Effector memory CD4-positive, alpha-beta T cell (primary cell): Measurements from ENCODE around the gene LYPD5.
A peak's percentile ranks its signal among the peaks of the same experiment; 100 is the strongest.

Experiments used
- DNase-seq, 3 donors: peaks; one replicate each; pipeline ENCODE4 v3.0.0-alpha.2; 2020
- H3K27ac ChIP-seq: 2 replicates; pipeline ENCODE4 v1.7.0; 2013; ENCODE audit warnings: mild to moderate bottlenecking, low read length, moderate library complexity; ENCODE audit not compliant: insufficient read depth, poor library complexity, severe bottlenecking
- H3K27me3 ChIP-seq: replicated peaks from 2 replicates; pipeline ENCODE4 v1.7.0; 2013; ENCODE audit warnings: mild to moderate bottlenecking, low read length; ENCODE audit not compliant: insufficient read depth, control insufficient read depth, poor library complexity, severe bottlenecking
- H3K36me3 ChIP-seq: 2 replicates; pipeline ENCODE4 v1.7.0; 2013; ENCODE audit warnings: mild to moderate bottlenecking, low read length, moderate library complexity; ENCODE audit not compliant: control insufficient read depth, insufficient read depth
- H3K4me1 ChIP-seq: 2 replicates; pipeline ENCODE4 v1.7.0; 2013; ENCODE audit warnings: low read length, mild to moderate bottlenecking; ENCODE audit not compliant: control insufficient read depth, insufficient read depth, poor library complexity, severe bottlenecking
- H3K4me3 ChIP-seq: 2 replicates; pipeline ENCODE4 v1.7.0; 2013; ENCODE audit warnings: low read length, low read depth, mild to moderate bottlenecking; ENCODE audit not compliant: insufficient read depth, poor library complexity, severe bottlenecking
- H3K9me3 ChIP-seq: 2 replicates; pipeline ENCODE4 v1.7.0; 2013; ENCODE audit warnings: mild to moderate bottlenecking, low read length, moderate library complexity; ENCODE audit not compliant: control insufficient read depth

The LYPD5 gene

DNA sequence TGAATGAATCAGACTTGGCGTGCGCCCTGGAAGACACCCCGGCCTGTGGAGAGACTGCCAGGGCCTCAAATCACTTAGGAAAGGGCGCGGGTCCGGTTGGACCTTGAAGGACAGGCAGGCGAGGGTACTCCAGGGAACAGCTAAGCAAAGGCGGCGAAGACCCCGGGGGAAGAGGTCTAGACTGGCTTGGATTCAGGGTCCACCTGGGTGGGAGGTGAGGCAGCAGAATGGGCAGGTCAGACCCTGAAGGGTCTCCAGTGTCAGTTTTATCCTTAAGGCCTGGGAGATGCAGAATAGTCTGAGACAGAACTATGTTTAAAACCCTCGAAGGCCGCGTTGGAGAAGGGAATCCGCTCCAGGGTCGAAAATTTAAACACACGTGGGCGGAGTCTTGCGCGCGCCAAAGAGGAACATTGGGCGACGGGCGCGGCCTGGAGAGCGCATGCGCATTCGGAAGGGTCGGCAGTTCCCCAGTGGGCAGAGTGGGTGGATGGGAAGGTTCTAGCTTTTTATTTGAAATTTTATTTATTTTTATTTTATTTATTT is 46.9 kb downstream of the LYPD5 start:
- no peaks in the 10 kb centered on the region for H3K9me3 ChIP-seq
- peak; percentile 63 to 80 (median 69) for DNase-seq
- peaks cover 17% of the 10 kb centered on the region for H3K4me1 ChIP-seq
- H3K36me3 ChIP-seq, result peaks cover 9% of the 10 kb centered on the region
- H3K27me3 ChIP-seq, result no peaks in the 10 kb centered on the region
- H3K27ac ChIP-seq, result peak overlapping the region; percentile 99
- peak overlapping the region; percentile 76 for H3K4me3 ChIP-seq

DNA sequence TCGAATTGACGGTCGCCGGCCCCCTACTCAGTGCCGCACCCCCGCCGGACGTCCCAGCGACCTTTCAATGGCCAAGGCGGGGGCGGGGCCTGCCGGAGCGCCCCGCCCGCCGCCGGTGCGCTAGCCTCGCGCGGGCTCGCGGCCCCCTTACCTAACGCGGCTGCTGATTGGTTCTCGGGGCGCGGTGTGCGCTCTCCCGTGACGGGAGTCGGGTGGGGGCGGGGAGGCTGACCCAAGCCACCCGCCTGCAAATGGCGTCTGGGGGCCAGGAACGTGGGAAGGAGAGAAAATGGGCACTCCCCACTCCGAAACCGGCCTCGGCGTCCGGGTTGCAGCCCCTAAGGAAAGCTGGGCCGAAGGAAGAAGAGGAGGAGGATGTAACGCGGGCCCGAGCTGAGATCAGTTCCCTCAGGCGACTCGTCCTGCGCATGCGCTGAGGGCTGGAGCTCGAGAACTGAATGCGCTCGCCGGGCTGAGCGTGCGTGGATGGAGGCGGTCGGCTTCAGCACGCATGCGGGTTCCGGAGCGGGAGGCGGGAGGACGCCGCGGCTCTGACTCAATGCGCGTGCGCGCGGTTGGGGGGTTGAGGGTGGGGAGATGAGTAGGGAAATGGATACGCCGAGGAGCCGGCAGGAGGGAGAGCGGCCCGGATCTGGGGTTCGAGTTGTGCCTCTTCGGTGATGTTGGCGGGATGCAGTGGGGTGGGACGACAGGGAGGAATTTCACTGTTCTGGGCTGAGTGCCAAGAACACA is 47.6 kb downstream of the LYPD5 start, which contains the start of gene SMG9:
TSS of gene SMG9 (minus strand) at position 460 of the 753 bp plus-strand sequence. CDS start 4,221 bp downstream, outside the sequence.
- peak; percentile 96 to 99 (median 98) for DNase-seq
- H3K27me3 ChIP-seq, result no peaks in the 10 kb centered on the region
- H3K4me3 ChIP-seq, result peak within 1 kb of the TSS; percentile 76
- no peaks in the 10 kb centered on the region for H3K9me3 ChIP-seq
- peaks cover 16% of the 10 kb centered on the region for H3K36me3 ChIP-seq
- peak within 1 kb of the TSS; percentile 99 for H3K27ac ChIP-seq
- peaks cover 17% of the 10 kb centered on the region for H3K4me1 ChIP-seq

DNA sequence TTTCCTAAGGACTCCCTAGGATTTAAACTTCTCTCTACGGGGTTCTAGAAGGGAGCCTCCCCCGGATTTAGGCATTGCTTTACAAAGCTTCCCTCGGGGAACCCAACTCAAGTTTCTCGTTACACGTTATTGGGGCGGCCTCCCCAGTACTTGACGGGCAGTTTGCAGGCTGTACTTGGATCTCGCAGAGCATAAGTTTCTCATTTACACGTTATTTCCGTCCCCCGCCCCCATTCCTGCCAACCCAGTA is 48.1 kb downstream of the LYPD5 start:
- DNase-seq, result no peak
- Histone ChIP-seq H3K36me3 (peaks cover 21% of the 10 kb centered on the region), H3K27ac (peak overlapping the region; percentile 99), H3K9me3 (no peaks in the 10 kb centered on the region), H3K4me1 (peaks cover 17% of the 10 kb centered on the region), H3K4me3 (peak overlapping the region; percentile 76), H3K27me3 (no peaks in the 10 kb centered on the region)

DNA sequence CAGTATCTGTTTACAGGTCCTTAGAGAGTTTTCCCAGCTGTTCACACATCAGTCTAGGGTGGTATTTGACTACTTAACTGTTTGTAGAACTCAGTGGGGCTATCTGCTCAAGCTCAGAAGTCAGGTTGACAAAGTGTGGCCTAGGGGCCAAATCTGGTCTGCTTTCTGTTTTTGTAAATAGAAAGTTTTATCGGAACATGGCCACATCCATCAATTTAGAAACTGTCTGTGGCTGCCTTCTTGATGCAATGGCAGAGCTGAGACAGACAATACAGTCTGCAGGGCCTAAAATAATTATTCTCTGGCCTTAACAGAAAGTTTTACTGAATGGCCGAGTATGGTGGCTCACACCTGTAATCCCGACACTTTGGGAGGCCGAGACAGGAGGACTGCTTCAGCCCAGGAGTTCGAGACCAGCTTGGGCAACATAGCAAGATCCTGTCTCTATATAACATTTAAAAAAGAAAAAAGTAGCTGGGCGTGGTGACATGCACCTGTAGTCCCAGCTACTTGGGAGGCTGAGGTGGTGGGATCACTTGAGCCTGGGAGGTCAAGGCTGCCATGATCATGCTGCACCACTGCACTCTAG is 49.9 kb downstream of the LYPD5 start:
- Histone ChIP-seq H3K9me3 (no peaks in the 10 kb centered on the region), H3K27ac (peak overlapping the region; percentile 99), H3K4me1 (peaks cover 23% of the 10 kb centered on the region), H3K36me3 (peaks cover 31% of the 10 kb centered on the region), H3K4me3 (no peak overlapping the region), H3K27me3 (no peaks in the 10 kb centered on the region)
- DNase-seq, result no peak

DNA sequence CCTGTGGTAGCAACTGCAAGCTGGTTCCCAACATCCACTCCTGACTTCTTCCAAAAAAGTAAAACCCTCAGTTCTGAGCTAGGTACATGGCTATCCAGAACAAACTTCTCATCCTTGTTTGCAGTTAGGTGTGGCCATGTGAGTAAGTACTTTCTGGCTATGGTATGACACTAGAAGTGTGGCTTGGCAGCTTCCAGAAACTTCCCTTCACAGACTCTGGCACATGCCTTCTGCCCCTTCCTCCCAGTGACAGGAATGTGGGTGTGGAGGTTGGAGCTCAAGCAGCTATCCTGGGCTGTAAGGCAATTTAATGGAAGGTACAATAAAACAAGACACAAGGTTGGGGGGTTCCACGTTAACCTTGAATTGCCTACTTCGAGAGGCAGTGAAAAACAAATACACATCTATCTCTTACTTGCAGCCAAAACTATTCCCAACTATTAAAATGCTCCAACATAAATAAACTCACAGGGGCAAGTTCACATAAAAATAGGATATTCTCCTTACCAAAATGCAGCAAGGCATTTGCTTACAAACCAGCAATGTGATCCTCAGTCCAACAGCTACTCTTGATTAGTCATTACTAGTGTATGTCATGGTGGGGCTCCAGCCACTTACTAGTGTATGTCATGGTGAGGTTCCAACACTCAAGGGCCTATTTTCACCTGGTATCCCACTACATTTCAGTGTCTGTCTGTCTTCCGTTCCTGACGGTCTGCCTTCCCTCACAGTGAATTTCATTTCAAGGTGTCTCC is 50.6 kb downstream of the LYPD5 start:
- peak overlapping the region; percentile 35 for H3K27ac ChIP-seq
- no peak overlapping the region for H3K4me3 ChIP-seq
- peaks cover 39% of the 10 kb centered on the region for H3K36me3 ChIP-seq
- no peaks in the 10 kb centered on the region for H3K27me3 ChIP-seq
- H3K4me1 ChIP-seq, result peaks cover 24% of the 10 kb centered on the region
- no peak for DNase-seq
- H3K9me3 ChIP-seq, result no peaks in the 10 kb centered on the region

DNA sequence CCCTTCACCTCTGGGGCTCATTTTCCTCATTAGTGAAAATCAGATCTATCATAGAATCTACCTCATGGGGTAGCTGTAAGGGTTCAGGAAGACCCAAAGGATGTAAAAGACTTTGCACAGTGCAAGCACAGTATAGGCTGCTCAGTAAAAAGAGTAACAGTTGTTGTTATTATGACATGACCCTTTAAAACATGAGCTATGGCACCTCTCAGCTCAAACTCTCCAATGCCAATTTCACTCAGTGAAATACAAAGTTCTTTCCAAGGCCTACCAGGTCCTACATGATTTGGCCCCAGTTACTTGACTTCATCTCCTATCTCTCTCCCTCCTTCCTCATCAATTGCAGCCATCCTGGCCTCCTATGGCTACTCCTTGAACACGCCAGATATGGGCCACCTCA is 52.3 kb downstream of the LYPD5 start:
- no peak for DNase-seq
- Histone ChIP-seq H3K4me3 (no peak overlapping the region), H3K36me3 (peaks cover 46% of the 10 kb centered on the region), H3K9me3 (no peaks in the 10 kb centered on the region), H3K27ac (no peak overlapping the region), H3K27me3 (no peaks in the 10 kb centered on the region), H3K4me1 (peaks cover 24% of the 10 kb centered on the region)

DNA sequence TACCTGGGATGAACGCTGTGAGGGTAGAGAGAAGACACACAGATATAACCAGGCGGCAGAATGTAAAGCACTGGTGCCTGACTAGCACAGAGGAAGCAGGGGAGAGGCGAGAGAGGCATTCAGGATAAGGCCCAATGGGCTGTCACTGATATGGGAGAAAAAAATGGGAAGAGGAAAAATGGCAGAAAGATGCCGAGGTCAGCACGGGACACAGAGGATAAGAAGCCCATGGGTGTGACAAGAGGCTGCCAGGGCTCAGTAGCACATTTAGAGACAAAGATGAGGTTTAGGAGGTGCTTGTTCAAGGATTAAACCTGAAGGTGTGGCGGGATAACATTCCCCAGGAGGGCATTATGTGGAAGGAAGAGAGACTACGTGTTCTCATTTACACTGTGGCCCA is 53.1 kb downstream of the LYPD5 start:
- H3K4me3 ChIP-seq, result no peak overlapping the region
- DNase-seq, result no peak
- H3K27me3 ChIP-seq, result no peaks in the 10 kb centered on the region
- peaks cover 24% of the 10 kb centered on the region for H3K4me1 ChIP-seq
- H3K9me3 ChIP-seq, result no peaks in the 10 kb centered on the region
- H3K27ac ChIP-seq, result no peak overlapping the region
- peaks cover 48% of the 10 kb centered on the region for H3K36me3 ChIP-seq

DNA sequence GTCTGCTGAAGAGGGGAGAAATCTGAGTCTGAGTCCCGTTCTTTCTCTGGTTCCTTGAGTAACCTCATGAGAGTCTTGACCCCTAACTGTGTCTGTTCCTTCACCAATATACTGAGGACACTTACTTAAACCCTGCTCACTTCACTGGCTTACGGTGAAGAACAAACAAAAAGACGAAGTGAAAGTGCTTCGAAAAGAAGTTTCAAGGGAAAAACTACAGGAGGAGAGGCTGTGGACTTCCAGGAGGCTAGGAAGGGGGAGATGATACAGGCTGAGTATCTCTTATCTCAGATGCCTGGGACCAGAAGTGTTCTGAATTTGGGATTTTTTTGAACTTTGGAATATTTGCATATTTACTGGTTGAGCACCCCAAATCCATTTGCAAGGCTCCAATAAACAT is 53.6 kb downstream of the LYPD5 start:
- no peak overlapping the region for H3K4me3 ChIP-seq
- no peak for DNase-seq
- H3K27me3 ChIP-seq, result no peaks in the 10 kb centered on the region
- peaks cover 52% of the 10 kb centered on the region for H3K36me3 ChIP-seq
- H3K4me1 ChIP-seq, result peaks cover 20% of the 10 kb centered on the region
- H3K27ac ChIP-seq, result peak overlapping the region; percentile 44
- no peaks in the 10 kb centered on the region for H3K9me3 ChIP-seq

DNA sequence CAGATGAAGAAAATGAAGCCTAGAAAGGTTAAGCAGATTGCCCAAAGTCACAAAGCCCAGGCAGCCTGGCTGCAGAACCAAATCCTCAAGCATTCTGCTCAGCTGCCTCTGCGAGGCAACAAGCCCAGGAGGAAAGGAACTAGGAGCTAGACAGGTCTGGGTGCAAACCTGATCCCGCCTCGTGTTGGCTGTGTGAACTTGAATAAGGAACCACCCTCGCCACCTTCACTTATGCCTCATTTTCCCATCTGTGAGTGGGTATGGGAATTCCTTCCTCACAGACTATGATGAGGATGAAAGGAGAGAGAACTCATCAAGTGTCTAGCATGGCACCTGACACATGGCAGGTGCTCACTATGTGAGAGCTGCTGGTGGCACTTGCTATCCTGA is 54.0 kb downstream of the LYPD5 start:
- Histone ChIP-seq H3K4me3 (no peak overlapping the region), H3K4me1 (peaks cover 15% of the 10 kb centered on the region), H3K27ac (peak overlapping the region; percentile 44), H3K27me3 (no peaks in the 10 kb centered on the region), H3K9me3 (no peaks in the 10 kb centered on the region), H3K36me3 (peaks cover 56% of the 10 kb centered on the region)
- DNase-seq, result no peak
